Mucosa of rectum (tissue), 2 donors: ENCODE measurements around the gene LACTB.

ENCODE experiments used
- H3K27ac ChIP-seq, 2 donors: one replicate each; pipeline ENCODE4 v1.7.0; 2013; ENCODE audit warnings: inconsistent platforms in 2 of 2, low read depth in 2 of 2, low read length in 2 of 2
- H3K27me3 ChIP-seq, 2 donors: one replicate each; pipeline ENCODE4 v1.7.0; 2013; ENCODE audit warnings: low read length in 2 of 2; ENCODE audit not compliant: control insufficient read depth in 2 of 2, insufficient read depth in 2 of 2
- H3K36me3 ChIP-seq, 2 donors: one replicate each; pipeline ENCODE4 v1.7.0; 2013; ENCODE audit warnings: low read length in 2 of 2; ENCODE audit not compliant: control insufficient read depth in 2 of 2, insufficient read depth in 2 of 2
- H3K4me1 ChIP-seq, 2 donors: one replicate each; pipeline ENCODE4 v1.7.0; 2013; ENCODE audit warnings: low read length in 2 of 2, mild to moderate bottlenecking in 1 of 2; ENCODE audit not compliant: control insufficient read depth in 2 of 2, insufficient read depth in 2 of 2
- H3K4me3 ChIP-seq, 2 donors: one replicate each; pipeline ENCODE4 v1.7.0; 2013; ENCODE audit warnings: low read length in 2 of 2
- H3K9ac ChIP-seq, 2 donors: one replicate each; pipeline ENCODE4 v1.7.0; 2013; ENCODE audit warnings: low read length in 2 of 2, low read depth in 1 of 2, mild to moderate bottlenecking in 1 of 2
- H3K9me3 ChIP-seq, 2 donors: one replicate each; pipeline ENCODE4 v1.7.0; 2013; ENCODE audit warnings: low read length in 2 of 2; ENCODE audit not compliant: control insufficient read depth in 2 of 2
- donor health status: healthy.
- donor health status: Normal muscosa, but diverticular disease.

The LACTB gene

GRCh38 chr15:63166219-63166618 is 44.6 kb downstream of the LACTB start:
- no peaks in the 10 kb centered on the region for H3K27me3 ChIP-seq
- no peak overlapping the region for H3K9ac ChIP-seq
- H3K4me1 ChIP-seq = no peaks in the 10 kb centered on the region
- H3K9me3 ChIP-seq = no peaks in the 10 kb centered on the region
- no peak overlapping the region for H3K27ac ChIP-seq
- H3K4me3 ChIP-seq = no peak overlapping the region
- no peaks in the 10 kb centered on the region for H3K36me3 ChIP-seq

- Histone ChIP-seq H3K4me1 (no peaks in the 10 kb centered on the region), H3K9ac (no peak overlapping the region), H3K27me3 (no peaks in the 10 kb centered on the region), H3K27ac (no peak overlapping the region), H3K4me3 (no peak overlapping the region), H3K36me3 (no peaks in the 10 kb centered on the region), H3K9me3 (no peaks in the 10 kb centered on the region)
These were observed 48.1 kb downstream of the LACTB start for GRCh38 chr15:63169788-63170187.

- H3K9me3 ChIP-seq = no peaks in the 10 kb centered on the region
- no peak overlapping the region for H3K4me3 ChIP-seq
- H3K4me1 ChIP-seq = no peaks in the 10 kb centered on the region
- H3K27me3 ChIP-seq = no peaks in the 10 kb centered on the region
- H3K9ac ChIP-seq = no peak overlapping the region
- no peaks in the 10 kb centered on the region for H3K36me3 ChIP-seq
- no peak overlapping the region for H3K27ac ChIP-seq
These were observed 50.7 kb downstream of the LACTB start for GRCh38 chr15:63172376-63172775.

GRCh38 chr15:63172851-63173451 is 51.3 kb downstream of the LACTB start:
- H3K36me3 ChIP-seq = no peaks in the 10 kb centered on the region
- no peak overlapping the region for H3K4me3 ChIP-seq
- H3K27me3 ChIP-seq = no peaks in the 10 kb centered on the region
- H3K9me3 ChIP-seq = no peaks in the 10 kb centered on the region
- H3K27ac ChIP-seq = no peak overlapping the region
- no peaks in the 10 kb centered on the region for H3K4me1 ChIP-seq
- H3K9ac ChIP-seq = no peak overlapping the region

- Histone ChIP-seq H3K27ac (no peak overlapping the region), H3K4me1 (no peaks in the 10 kb centered on the region), H3K36me3 (no peaks in the 10 kb centered on the region), H3K9me3 (no peaks in the 10 kb centered on the region), H3K9ac (no peak overlapping the region), H3K4me3 (no peak overlapping the region), H3K27me3 (no peaks in the 10 kb centered on the region)
These were observed 54.6 kb downstream of the LACTB start for GRCh38 chr15:63176302-63176701.

GRCh38 chr15:63178034-63178433 is 56.4 kb downstream of the LACTB start:
- H3K4me3 ChIP-seq = no peak overlapping the region
- no peaks in the 10 kb centered on the region for H3K27me3 ChIP-seq
- H3K27ac ChIP-seq = no peak overlapping the region
- no peaks in the 10 kb centered on the region for H3K4me1 ChIP-seq
- no peaks in the 10 kb centered on the region for H3K36me3 ChIP-seq
- H3K9me3 ChIP-seq = no peaks in the 10 kb centered on the region
- no peak overlapping the region for H3K9ac ChIP-seq

GRCh38 chr15:63180746-63181145 is 59.1 kb downstream of the LACTB start:
- H3K9ac ChIP-seq = no peak overlapping the region
- H3K4me3 ChIP-seq = no peak overlapping the region
- no peaks in the 10 kb centered on the region for H3K4me1 ChIP-seq
- H3K27me3 ChIP-seq = no peaks in the 10 kb centered on the region
- H3K9me3 ChIP-seq = no peaks in the 10 kb centered on the region
- H3K27ac ChIP-seq = no peak overlapping the region
- no peaks in the 10 kb centered on the region for H3K36me3 ChIP-seq

GRCh38 chr15:63181648-63182047 is 60.0 kb downstream of the LACTB start:
- no peak overlapping the region for H3K9ac ChIP-seq
- H3K27ac ChIP-seq = no peak overlapping the region
- H3K9me3 ChIP-seq = no peaks in the 10 kb centered on the region
- H3K4me1 ChIP-seq = no peaks in the 10 kb centered on the region
- H3K27me3 ChIP-seq = no peaks in the 10 kb centered on the region
- H3K36me3 ChIP-seq = no peaks in the 10 kb centered on the region
- no peak overlapping the region for H3K4me3 ChIP-seq

- H3K27me3 ChIP-seq = no peaks in the 10 kb centered on the region
- no peak overlapping the region for H3K9ac ChIP-seq
- H3K4me1 ChIP-seq = peaks cover 8% of the 10 kb centered on the region in 2 donors
- no peaks in the 10 kb centered on the region for H3K9me3 ChIP-seq
- H3K36me3 ChIP-seq = no peaks in the 10 kb centered on the region
- no peak overlapping the region for H3K4me3 ChIP-seq
- no peak overlapping the region for H3K27ac ChIP-seq
These were observed 63.5 kb downstream of the LACTB start for GRCh38 chr15:63185206-63185605.

- no peaks in the 10 kb centered on the region for H3K9me3 ChIP-seq
- no peak overlapping the region for H3K27ac ChIP-seq
- no peaks in the 10 kb centered on the region for H3K27me3 ChIP-seq
- no peak overlapping the region for H3K9ac ChIP-seq
- H3K4me3 ChIP-seq = no peak overlapping the region
- H3K4me1 ChIP-seq = peaks cover 8 to 9% of the 10 kb centered on the region in 2 donors
- no peaks in the 10 kb centered on the region for H3K36me3 ChIP-seq
These were observed 64.4 kb downstream of the LACTB start for GRCh38 chr15:63186065-63186464.
